H9 (cell line): ENCODE data around the gene BBOX1. TPM values are rescaled to one million over a fixed set of nuclear protein-coding genes. Genes with fewer than 3 reads are reported as not detected.

Experiments used
- DNase-seq: peaks from one replicate; pipeline ENCODE4 v3.0.0-alpha.2; 2017
- H2AFZ ChIP-seq: one replicate; pipeline ENCODE4 v1.6.1; 2013; ENCODE audit warnings: mild to moderate bottlenecking, low read length, control low read depth, moderate library complexity
- H2AK5ac ChIP-seq: 2 replicates; pipeline ENCODE4 v1.6.1; 2013; ENCODE audit warnings: low read length, control low read depth, mixed read lengths; ENCODE audit not compliant: insufficient read length
- H2BK120ac ChIP-seq: one replicate; pipeline ENCODE4 v1.6.1; 2013; ENCODE audit warnings: low read depth, mild to moderate bottlenecking, low read length, control low read depth, inconsistent platforms; ENCODE audit not compliant: poor library complexity, severe bottlenecking
- H2BK12ac ChIP-seq: 2 replicates; pipeline ENCODE4 v1.6.1; 2013; ENCODE audit warnings: low read length, control low read depth, mixed read lengths, low read depth; ENCODE audit not compliant: insufficient read length
- H2BK15ac ChIP-seq: 2 replicates; pipeline ENCODE4 v1.6.1; 2013; ENCODE audit warnings: low read depth, low read length, control low read depth
- H2BK20ac ChIP-seq: one replicate; pipeline ENCODE4 v1.6.1; 2013; ENCODE audit warnings: low read depth, mild to moderate bottlenecking, low read length, control low read depth, inconsistent platforms; ENCODE audit not compliant: poor library complexity, severe bottlenecking
- H2BK5ac ChIP-seq: 2 replicates; pipeline ENCODE4 v1.6.1; 2013; ENCODE audit warnings: low read length, control low read depth, mixed read lengths; ENCODE audit not compliant: insufficient read length
- H3K14ac ChIP-seq: 2 replicates; pipeline ENCODE4 v1.6.1; 2013; ENCODE audit warnings: low read length, control low read depth; ENCODE audit not compliant: insufficient read depth
- H3K18ac ChIP-seq: 2 replicates; pipeline ENCODE4 v1.6.1; 2013; ENCODE audit warnings: low read depth, mild to moderate bottlenecking, mixed read lengths, low read length, control low read depth; ENCODE audit not compliant: insufficient read length
- H3K23ac ChIP-seq: 2 replicates; pipeline ENCODE4 v1.6.1; 2013; ENCODE audit warnings: low read length, control low read depth, mixed read lengths, low read depth; ENCODE audit not compliant: insufficient read length
- H3K23me2 ChIP-seq: 2 replicates; pipeline ENCODE4 v1.6.1; 2013; ENCODE audit warnings: low read depth, mild to moderate bottlenecking, mixed read lengths, low read length, control low read depth; ENCODE audit not compliant: insufficient read length, poor library complexity, severe bottlenecking
- H3K27ac ChIP-seq: 2 replicates; pipeline ENCODE4 v1.5.1; 2013; ENCODE audit warnings: low read length, control low read depth, mixed read lengths, low read depth; ENCODE audit not compliant: insufficient read length
- H3K27me3 ChIP-seq: 2 replicates; pipeline ENCODE4 v1.6.1; 2013; ENCODE audit warnings: low read length, control low read depth, inconsistent platforms; ENCODE audit not compliant: insufficient read depth
- H3K4ac ChIP-seq: 2 replicates; pipeline ENCODE4 v1.6.1; 2013; ENCODE audit warnings: low read depth, mild to moderate bottlenecking, control low read depth, inconsistent platforms, low read length, moderate library complexity
- H3K4me1 ChIP-seq: 2 replicates; pipeline ENCODE4 v1.6.1; 2013; ENCODE audit warnings: low read length, control low read depth, inconsistent platforms; ENCODE audit not compliant: insufficient read depth
- H3K4me2 ChIP-seq: 2 replicates; pipeline ENCODE4 v1.6.1; 2013; ENCODE audit warnings: low read length, control low read depth, mixed read lengths; ENCODE audit not compliant: insufficient read length, insufficient read depth
- H3K56ac ChIP-seq: 2 replicates; pipeline ENCODE4 v1.6.1; 2013; ENCODE audit warnings: low read depth, mild to moderate bottlenecking, mixed read lengths, low read length, control low read depth; ENCODE audit not compliant: insufficient read length
- H3K79me1 ChIP-seq: 2 replicates; pipeline ENCODE4 v1.6.1; 2013; ENCODE audit warnings: low read depth, mild to moderate bottlenecking, moderate library complexity, low read length, control low read depth, inconsistent platforms; ENCODE audit not compliant: insufficient read depth, poor library complexity, severe bottlenecking
- H3K79me2 ChIP-seq: 2 replicates; pipeline ENCODE4 v1.6.1; 2013; ENCODE audit warnings: low read length, control low read depth, inconsistent platforms; ENCODE audit not compliant: insufficient read depth
- H3K9ac ChIP-seq: 2 replicates; pipeline ENCODE4 v1.6.1; 2013; ENCODE audit warnings: low read length, control low read depth, mixed read lengths; ENCODE audit not compliant: insufficient read length; ENCODE audit errors: extremely low read depth
- H3K9me3 ChIP-seq: one replicate; pipeline ENCODE4 v1.6.1; 2013; ENCODE audit warnings: low read depth, low read length, inconsistent platforms; ENCODE audit not compliant: control insufficient read depth
- H3T11ph ChIP-seq: one replicate; pipeline ENCODE4 v1.6.1; 2013; ENCODE audit warnings: mild to moderate bottlenecking, low read length, control low read depth, inconsistent platforms
- H4K20me1 ChIP-seq: one replicate; pipeline ENCODE4 v1.6.1; 2013; ENCODE audit not compliant: control insufficient read depth, insufficient read length, insufficient read depth
- H4K5ac ChIP-seq: 2 replicates; pipeline ENCODE4 v1.6.1; 2013; ENCODE audit warnings: low read depth, mild to moderate bottlenecking, mixed read lengths, low read length, control low read depth; ENCODE audit not compliant: insufficient read length
- H4K8ac ChIP-seq: replicated peaks from 2 replicates; pipeline ENCODE4 v1.6.1; 2013; ENCODE audit warnings: low read length, control low read depth, mixed read lengths, low read depth; ENCODE audit not compliant: insufficient read length
- H4K91ac ChIP-seq: 2 replicates; pipeline ENCODE4 v1.6.1; 2013; ENCODE audit warnings: low read depth, mild to moderate bottlenecking, moderate library complexity, mixed read lengths, low read length, control low read depth; ENCODE audit not compliant: insufficient read length
- H3K27ac Mint-ChIP-seq, 3 experiments: 2 replicates in 2 of 3; 3 replicates in 1 of 3; pipeline ENCODE4 v1.8.0; 2020 to 2021; ENCODE audit warnings: mixed read lengths in 3 of 3, mild to moderate bottlenecking in 1 of 3, moderate library complexity in 1 of 3
- H3K27me3 Mint-ChIP-seq: 2 replicates; pipeline ENCODE4 v1.8.0; 2021; ENCODE audit warnings: low read depth, mild to moderate bottlenecking, moderate library complexity, mixed read lengths
- H3K36me3 Mint-ChIP-seq, 3 experiments: 2 replicates in 2 of 3; 3 replicates in 1 of 3; pipeline ENCODE4 v1.8.0; 2020 to 2021; ENCODE audit warnings: low read depth in 3 of 3, mixed read lengths in 3 of 3; ENCODE audit not compliant: insufficient read depth in 1 of 3
- H3K4me1 Mint-ChIP-seq, 2 experiments: 2 replicates each; pipeline ENCODE4 v1.8.0; 2020; ENCODE audit warnings: mixed read lengths in 2 of 2
- H3K4me3 Mint-ChIP-seq, 2 experiments: 2 replicates in 1 of 2; 3 replicates in 1 of 2; pipeline ENCODE4 v1.8.0; 2020 to 2021; ENCODE audit warnings: mild to moderate bottlenecking in 2 of 2, mixed read lengths in 2 of 2, moderate library complexity in 1 of 2
- H3K9me3 Mint-ChIP-seq, 2 experiments: 2 replicates in 1 of 2; 3 replicates in 1 of 2; pipeline ENCODE4 v1.8.0; 2020; ENCODE audit warnings: mild to moderate bottlenecking in 2 of 2, mixed read lengths in 2 of 2, moderate library complexity in 1 of 2
- CTCF ChIP-seq: fragments of 200-600 bp; sonication (generic); conservative IDR thresholded peaks from 3 replicates; pipeline ENCODE4 v1.8.0; 2021; ENCODE audit warnings: antibody characterized with exemption, mild to moderate bottlenecking
- WGBS: extraction: QIAGEN DNeasy Blood & Tissue Kit; methylation state at CpG from one replicate; pipeline ENCODE4 v1.1.7; 2013; ENCODE audit warnings: missing lambda C conversion rate, low lambda C conversion rate, mixed read lengths; ENCODE audit not compliant: insufficient read length; ENCODE audit errors: extremely low coverage; 5-methylcytosine and 5-hydroxymethylcytosine counted together
- total RNA-seq: library from RNA; stranded (reverse); gene quantifications from 2 replicates; pipeline ENCODE4 v1.2.1, GENCODE V29; 2021

The BBOX1 gene
- total RNA-seq, 1 experiment from 2014 or later = not detected

- Mint-ChIP-seq H3K27ac (peak overlapping the region in 1 of 3 experiments; percentile 69; a peak in 3 of 7 replicates), H3K4me3 (no peak overlapping the region), H3K9me3 (peaks cover 4 to 5% of the 10 kb centered on the region in 2 experiments; a peak in 3 of 5 replicates), H3K27me3 (no peaks in the 10 kb centered on the region; the same call in none of the 2 replicates), H3K36me3 (no peaks in the 10 kb centered on the region), H3K4me1 (peaks cover 15 to 17% of the 10 kb centered on the region in 2 experiments)
- H4K8ac ChIP-seq = no peak overlapping the region
- no peaks in the 10 kb centered on the region for H4K20me1 ChIP-seq
- no peak overlapping the region for H2AK5ac ChIP-seq
- no peak overlapping the region for H2AFZ ChIP-seq
- no peak overlapping the region for H2BK120ac ChIP-seq
- H4K91ac ChIP-seq = no peak overlapping the region
- no peak overlapping the region for H2BK15ac ChIP-seq
- no peak overlapping the region for H2BK12ac ChIP-seq
- no peak for TF ChIP-seq CTCF
- H3K4me2 ChIP-seq = no peak overlapping the region
- no peak overlapping the region for H2BK5ac ChIP-seq
- H4K5ac ChIP-seq = no peak overlapping the region
- no peak overlapping the region for H2BK20ac ChIP-seq
- no peak overlapping the region for H3K14ac ChIP-seq
- H3K18ac ChIP-seq = no peak overlapping the region
- no peak overlapping the region for H3T11ph ChIP-seq
- H3K23me2 ChIP-seq = no peaks in the 10 kb centered on the region
- no CpG with 5 or more reads among the region's 1 CpG for WGBS
- H3K23ac ChIP-seq = no peak overlapping the region
- no peaks in the 10 kb centered on the region for H3K27me3 ChIP-seq
- DNase-seq = no peak
- no peak overlapping the region for H3K56ac ChIP-seq
- no peak overlapping the region for H3K27ac ChIP-seq
- no peak overlapping the region for H3K9ac ChIP-seq
- H3K4ac ChIP-seq = no peak overlapping the region
- H3K79me1 ChIP-seq = no peaks in the 10 kb centered on the region
- H3K4me1 ChIP-seq = peaks cover 2% of the 10 kb centered on the region; the same call in 1 of the 2 replicates
- no peaks in the 10 kb centered on the region for H3K9me3 ChIP-seq
- no peaks in the 10 kb centered on the region for H3K79me2 ChIP-seq
These were observed 34.6 kb downstream of the BBOX1 start for GRCh38 chr11:27075192-27075591.
